MM.1S (cell line): ENCODE results near the gene VSIG10L2.

Experiments used
- EZH2 ChIP-seq: fragments of 300-600 bp; sonication (generic); optimal IDR thresholded peaks from 2 replicates; pipeline ENCODE3; 2017; ENCODE audit warnings: low read depth, mild to moderate bottlenecking, antibody characterized with exemption, low read length, mixed read lengths
- EZH2phosphoT487 ChIP-seq: fragments of 300-600 bp; sonication (generic); IDR thresholded peaks from 2 replicates; pipeline ENCODE4 v1.6.1; 2018; ENCODE audit warnings: antibody characterized with exemption, low read length
- TF ChIP-seq, protein P1 (sequence below): fragments of 300-600 bp; sonication (generic); IDR thresholded peaks from 2 replicates; pipeline ENCODE4 v1.5.1; 2016; ENCODE audit warnings: antibody characterized with exemption, low read length, mixed read lengths

DNA sequence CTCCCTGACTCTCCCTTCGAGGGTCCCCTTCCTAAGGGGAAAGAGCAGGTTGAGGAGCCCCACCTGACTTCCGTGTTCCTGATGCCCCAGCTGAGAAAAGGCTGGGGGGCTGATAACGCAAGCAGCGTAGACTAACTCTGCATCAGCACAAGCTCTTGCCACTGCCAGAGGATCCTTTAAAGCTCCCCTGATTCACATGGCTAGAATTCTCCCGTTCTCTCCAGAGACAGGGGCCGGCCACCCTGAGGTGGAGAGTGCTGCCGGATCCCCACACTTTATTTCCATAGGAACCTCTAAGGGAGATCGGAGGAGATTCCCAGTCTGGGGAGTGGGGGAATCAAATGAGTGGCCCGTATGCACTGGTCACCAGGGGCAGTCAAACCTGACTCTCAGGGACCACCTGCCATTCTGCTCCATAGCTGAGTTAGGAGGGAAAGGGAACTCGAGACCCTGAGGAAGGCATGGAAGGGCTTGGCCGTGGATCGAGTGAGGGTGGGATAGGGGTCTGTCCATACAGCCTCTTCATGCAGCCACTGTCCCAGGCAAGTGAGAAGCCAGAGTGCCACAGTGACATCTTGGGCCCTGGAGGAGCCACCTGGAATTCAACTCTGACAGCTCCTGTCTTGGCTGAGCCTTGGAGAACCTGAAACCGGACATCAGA is 1.4 kb upstream of the VSIG10L2 start:
- TF ChIP-seq, protein P1, sequence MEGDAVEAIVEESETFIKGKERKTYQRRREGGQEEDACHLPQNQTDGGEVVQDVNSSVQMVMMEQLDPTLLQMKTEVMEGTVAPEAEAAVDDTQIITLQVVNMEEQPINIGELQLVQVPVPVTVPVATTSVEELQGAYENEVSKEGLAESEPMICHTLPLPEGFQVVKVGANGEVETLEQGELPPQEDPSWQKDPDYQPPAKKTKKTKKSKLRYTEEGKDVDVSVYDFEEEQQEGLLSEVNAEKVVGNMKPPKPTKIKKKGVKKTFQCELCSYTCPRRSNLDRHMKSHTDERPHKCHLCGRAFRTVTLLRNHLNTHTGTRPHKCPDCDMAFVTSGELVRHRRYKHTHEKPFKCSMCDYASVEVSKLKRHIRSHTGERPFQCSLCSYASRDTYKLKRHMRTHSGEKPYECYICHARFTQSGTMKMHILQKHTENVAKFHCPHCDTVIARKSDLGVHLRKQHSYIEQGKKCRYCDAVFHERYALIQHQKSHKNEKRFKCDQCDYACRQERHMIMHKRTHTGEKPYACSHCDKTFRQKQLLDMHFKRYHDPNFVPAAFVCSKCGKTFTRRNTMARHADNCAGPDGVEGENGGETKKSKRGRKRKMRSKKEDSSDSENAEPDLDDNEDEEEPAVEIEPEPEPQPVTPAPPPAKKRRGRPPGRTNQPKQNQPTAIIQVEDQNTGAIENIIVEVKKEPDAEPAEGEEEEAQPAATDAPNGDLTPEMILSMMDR: no peak
- TF ChIP-seq EZH2 (no peak), EZH2phosphoT487 (no peak)
